ENCODE results near the gene WIPF2. TPM values are rescaled to one million over a fixed set of nuclear protein-coding genes. Genes with fewer than 3 reads are reported as not detected.

WIPF2 gene
- total and polyA plus RNA-seq, 2 donors (not counting 3 experiments of a cell fraction or from before 2014, with no cell fraction given) = 8.4 to 30.4 TPM

- no peak overlapping the region for H2AFZ ChIP-seq (ENCODE audit: low read depth, low read length)
- ChIA-PET POLR2A (no interaction called here), CTCF (interaction anchor here (0.7 to 1.1 kb wide), 2 partner anchors 9 to 27 kb away, joined by 3 to 6 read pairs; no protein-coding TSS in a partner anchor)
- no peak overlapping the region for H3K9ac ChIP-seq (replicated peaks; ENCODE audit: extremely low read depth, insufficient read depth, low read length)
- H3K4me2 ChIP-seq (ENCODE audit: insufficient read depth, low read length) = no peak overlapping the region
- no peaks in the 10 kb centered on the region for H3K9me3 ChIP-seq (replicated peaks; ENCODE audit: control insufficient read depth, insufficient read depth, low read length)
- DNase-seq (ENCODE audit: low read depth, low spot score) (no peak), FAIRE-seq (no peak)
- H3K4me1 ChIP-seq (ENCODE audit: control insufficient read depth, extremely low read depth, insufficient read depth, low read length) = peaks cover 65% of the 10 kb centered on the region
- peaks cover 67% of the 10 kb centered on the region for H3K79me2 ChIP-seq (ENCODE audit: control insufficient read depth, insufficient read depth, low read length)
- no peaks in the 10 kb centered on the region for H4K20me1 ChIP-seq (replicated peaks; ENCODE audit: control insufficient read depth, extremely low read depth, insufficient read depth, low read length)
- intact Hi-C loops (cut with micrococcal nuclease) = no loop called here
- H3K36me3 ChIP-seq (ENCODE audit: control insufficient read depth in 2 of 2, extremely low read depth in 1 of 2, insufficient read depth in 2 of 2, low read length in 2 of 2) = peaks cover 0 to 3% of the 10 kb centered on the region in 2 experiments
- H3K4me3 ChIP-seq (replicated peaks in 1 of 3; ENCODE audit: insufficient read depth in 1 of 3, low read depth in 1 of 3, low read length in 3 of 3) = no peak overlapping the region
- no peaks in the 10 kb centered on the region for H3K9me1 ChIP-seq (replicated peaks; ENCODE audit: control insufficient read depth, extremely low read depth, insufficient read depth, low read length)
- no peaks in the 10 kb centered on the region for H3K27me3 ChIP-seq (ENCODE audit: control insufficient read depth in 2 of 2, insufficient read depth in 2 of 2, low read length in 2 of 2)
- no peak overlapping the region for H3K27ac ChIP-seq (ENCODE audit: insufficient read depth, low read depth, low read length)
- dilution Hi-C loops (cut with MboI; ENCODE audit: extremely low pct_ligation_motif_present, low sequenced_read_pairs) = no loop called here
- TF ChIP-seq MAX (IDR thresholded peaks at IDR 0.05; ENCODE audit: insufficient read depth, insufficient read length) (no peak), MYC (IDR thresholded peaks at IDR 0.05; ENCODE audit: low read depth, low read length) (no peak), FOS (IDR thresholded peaks at IDR 0.05; ENCODE audit: borderline replicate concordance, insufficient read depth, low read length) (no peak), CTCF (IDR thresholded peaks at IDR 0.05; ENCODE audit: extremely low read depth in 1 of 2, insufficient read depth in 1 of 2, low read depth in 1 of 2, low read length in 2 of 2) (no peak), GATA2 (IDR thresholded peaks at IDR 0.05; ENCODE audit: insufficient read depth, insufficient read length, low read depth, low read length) (no peak), EZH2 (IDR thresholded peaks at IDR 0.05; ENCODE audit: borderline replicate concordance, low read depth, low read length, severe bottlenecking) (no peak), JUN (IDR thresholded peaks at IDR 0.05; ENCODE audit: borderline replicate concordance, insufficient read depth, insufficient read length, low read depth) (no peak), POLR2A (IDR thresholded peaks at IDR 0.05; ENCODE audit: low read depth, low read length) (no peak), POLR2AphosphoS5 (IDR thresholded peaks at IDR 0.05; ENCODE audit: insufficient read depth, low read depth, low read length) (no peak)
- BruUV-seq (replicated peaks) = no TSS peak
Observed at GRCh38 chr17:40327735-40328385, 108.8 kb downstream of the WIPF2 start.

Measured in endothelial cell of umbilical vein (primary cell).